Measurements from ENCODE around the gene ALLC.

Gene ALLC

DNA sequence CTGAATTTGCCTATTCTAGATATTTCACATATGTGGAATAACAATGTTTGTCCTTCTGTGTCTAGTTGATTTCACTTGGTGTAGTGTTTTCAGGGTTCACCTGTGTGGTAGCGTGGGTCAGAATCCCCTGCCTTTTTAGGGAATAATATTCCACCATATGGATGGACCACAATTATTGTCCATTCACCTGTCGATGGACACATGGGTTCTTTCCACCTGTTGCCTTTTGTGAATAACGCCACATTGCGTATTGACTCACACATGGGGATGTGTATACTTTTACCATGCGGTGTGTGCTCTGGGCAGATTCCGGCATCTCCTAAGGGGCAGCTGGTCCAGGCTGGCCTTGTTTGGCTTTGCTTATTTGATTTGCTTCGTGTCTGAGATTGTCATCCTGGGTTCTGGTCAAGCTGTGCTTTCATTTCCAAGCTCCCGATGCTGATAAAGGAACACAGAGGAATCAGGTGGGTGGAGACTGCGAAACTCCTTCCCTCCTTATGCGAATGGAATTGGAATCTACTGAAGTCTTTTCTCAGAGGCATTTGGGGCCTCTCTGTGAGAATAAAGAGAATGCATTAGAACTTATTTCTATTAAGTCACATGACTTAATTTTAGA, 18.9 kb upstream of the ALLC start:
- no peak for DNase-seq (ENCODE audit: low read depth in 1 of 2, low spot score in 1 of 2)

DNA sequence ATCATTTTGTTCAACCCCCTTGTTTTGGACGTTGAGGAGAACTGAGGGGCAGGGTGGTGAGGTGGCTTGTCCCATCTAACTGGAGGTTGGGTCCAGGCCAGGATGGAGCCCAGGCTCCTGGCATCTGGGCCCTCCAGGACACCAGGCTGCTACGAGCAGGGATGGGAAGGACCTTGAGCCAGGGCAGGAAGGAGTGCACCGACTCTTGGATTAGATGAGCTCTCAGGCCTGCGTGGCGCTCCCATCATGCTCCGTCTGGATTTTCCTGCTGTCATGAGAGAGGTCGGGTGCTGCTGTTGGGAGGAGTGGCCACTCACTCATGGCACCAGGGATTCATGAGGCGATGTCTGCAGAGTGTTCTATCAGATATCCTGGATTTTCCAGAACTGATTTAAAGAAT, 18.3 kb upstream of the ALLC start:
- DNase-seq (ENCODE audit: low read depth in 1 of 2, low spot score in 1 of 2), result no peak

DNA sequence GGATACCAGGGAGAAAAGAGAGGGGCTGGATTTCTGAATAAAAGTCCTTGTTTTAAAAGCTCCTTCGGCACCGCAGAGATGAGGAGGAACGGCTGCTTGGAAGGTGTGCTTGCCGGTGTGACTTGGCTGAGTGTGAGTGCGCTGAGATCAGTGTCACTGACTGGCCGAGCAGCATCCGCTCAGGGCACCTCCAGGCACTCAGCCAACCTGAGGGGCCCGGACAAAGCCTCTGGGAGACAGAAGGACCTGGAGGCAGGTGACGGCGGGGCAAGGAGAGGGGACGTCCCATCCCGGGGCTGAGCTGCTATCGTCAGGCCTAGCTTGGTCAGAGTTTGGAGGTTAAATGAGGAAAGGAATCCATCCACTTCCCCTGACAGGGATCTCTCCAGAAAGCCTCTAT, 16.8 kb upstream of the ALLC start:
- no peak for DNase-seq (ENCODE audit: low read depth in 1 of 2, low spot score in 1 of 2)

DNA sequence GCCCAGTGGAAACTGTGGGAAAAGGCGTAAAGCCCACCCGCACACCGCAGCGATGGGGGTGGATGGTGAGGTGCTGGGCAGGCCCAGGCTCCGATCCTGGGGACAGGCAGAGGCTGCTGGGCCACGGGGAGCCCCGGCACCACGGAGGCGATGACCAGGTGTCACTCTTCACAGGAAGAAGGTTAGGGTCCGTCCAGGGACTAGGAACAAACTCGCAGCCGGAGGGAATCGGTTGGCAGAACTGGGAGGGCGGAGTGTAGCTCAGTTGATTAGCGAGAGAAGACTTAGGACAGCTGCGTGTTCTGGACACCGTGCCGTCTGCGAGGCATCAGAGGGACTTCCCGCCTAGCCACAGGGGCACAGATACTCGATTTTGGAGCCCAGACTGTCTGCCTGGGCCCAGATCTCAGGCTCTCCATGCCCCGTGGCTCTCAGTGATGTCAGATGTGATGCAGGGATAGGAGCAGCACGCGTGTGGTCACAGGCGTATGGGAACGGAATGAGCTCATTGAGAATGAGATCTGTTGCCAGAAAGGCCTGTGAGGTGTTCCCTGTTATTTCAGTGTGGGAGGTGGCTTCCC, 16.1 kb upstream of the ALLC start:
- DNase-seq (ENCODE audit: low read depth in 1 of 2, low spot score in 1 of 2), result no peak

DNA sequence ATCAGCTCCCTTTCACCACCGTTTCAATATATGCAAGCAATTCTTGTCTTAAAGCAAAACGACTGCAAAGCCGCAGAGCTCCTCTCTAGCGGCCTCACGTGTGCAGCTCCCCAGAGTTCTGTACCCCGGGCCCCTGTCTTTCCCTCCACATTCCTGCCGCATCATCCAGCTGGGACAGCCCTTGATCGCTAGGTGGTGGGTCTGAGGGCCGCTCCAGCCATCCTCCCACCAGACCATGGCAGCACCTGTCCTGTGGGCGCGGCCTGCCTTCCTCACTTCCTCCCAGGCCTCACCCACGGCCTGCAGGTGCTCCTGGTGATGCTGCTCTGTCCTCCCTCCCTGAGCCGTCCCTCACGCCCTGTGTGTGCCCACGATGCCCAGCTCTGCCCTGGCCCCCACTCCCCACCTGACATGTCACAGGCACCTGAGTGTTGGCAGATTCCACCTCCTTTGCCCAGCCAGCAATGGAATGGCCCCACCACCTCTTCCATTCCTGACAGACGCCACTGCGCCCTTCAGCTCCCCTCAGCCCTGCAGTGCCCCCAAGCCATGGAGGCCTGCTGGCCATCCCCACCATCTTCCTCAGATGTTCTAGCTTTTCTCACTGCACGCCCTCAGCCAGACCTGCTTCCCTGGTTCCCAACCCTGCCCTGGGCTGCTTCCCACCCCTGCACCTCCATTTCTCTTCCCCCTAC, 15.3 kb upstream of the ALLC start:
- DNase-seq (ENCODE audit: low read depth in 1 of 2, low spot score in 1 of 2), result no peak

DNA sequence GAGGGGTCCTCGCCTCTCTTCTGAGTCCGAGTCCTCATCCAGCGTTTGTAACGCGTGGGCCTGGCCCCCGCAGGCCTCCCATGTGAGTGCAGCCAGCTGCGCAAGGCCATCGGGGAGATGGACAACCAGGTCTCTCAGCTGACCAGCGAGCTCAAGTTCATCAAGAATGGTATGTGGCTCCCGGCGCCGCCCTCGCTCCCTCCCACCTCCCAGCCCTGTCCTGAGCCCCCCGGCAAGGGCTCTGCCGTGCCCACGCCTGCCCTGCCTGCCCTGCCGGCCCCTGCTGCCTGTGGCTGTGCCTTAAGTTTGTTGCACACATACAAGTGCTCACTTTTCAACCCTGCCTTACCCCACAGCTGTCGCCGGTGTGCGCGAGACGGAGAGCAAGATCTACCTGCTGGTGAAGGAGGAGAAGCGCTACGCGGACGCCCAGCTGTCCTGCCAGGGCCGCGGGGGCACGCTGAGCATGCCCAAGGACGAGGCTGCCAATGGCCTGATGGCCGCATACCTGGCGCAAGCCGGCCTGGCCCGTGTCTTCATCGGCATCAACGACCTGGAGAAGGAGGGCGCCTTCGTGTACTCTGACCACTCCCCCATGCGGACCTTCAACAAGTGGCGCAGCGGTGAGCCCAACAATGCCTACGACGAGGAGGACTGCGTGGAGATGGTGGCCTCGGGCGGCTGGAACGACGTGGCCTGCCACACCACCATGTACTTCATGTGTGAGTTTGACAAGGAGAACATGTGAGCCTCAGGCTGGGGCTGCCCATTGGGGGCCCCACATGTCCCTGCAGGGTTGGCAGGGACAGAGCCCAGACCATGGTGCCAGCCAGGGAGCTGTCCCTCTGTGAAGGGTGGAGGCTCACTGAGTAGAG, 14.4 kb upstream of the ALLC start:
- DNase-seq (ENCODE audit: low read depth in 1 of 2, low spot score in 1 of 2), result no peak

DNA sequence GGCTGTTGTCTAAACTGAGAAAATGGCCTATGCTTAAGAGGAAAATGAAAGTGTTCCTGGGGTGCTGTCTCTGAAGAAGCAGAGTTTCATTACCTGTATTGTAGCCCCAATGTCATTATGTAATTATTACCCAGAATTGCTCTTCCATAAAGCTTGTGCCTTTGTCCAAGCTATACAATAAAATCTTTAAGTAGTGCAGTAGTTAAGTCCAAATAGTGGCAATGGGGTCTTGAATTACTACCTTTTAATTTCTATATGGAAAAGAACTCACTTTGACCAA, 13.8 kb upstream of the ALLC start:
- DNase-seq (ENCODE audit: low read depth in 1 of 2, low spot score in 1 of 2), result no peak

DNA sequence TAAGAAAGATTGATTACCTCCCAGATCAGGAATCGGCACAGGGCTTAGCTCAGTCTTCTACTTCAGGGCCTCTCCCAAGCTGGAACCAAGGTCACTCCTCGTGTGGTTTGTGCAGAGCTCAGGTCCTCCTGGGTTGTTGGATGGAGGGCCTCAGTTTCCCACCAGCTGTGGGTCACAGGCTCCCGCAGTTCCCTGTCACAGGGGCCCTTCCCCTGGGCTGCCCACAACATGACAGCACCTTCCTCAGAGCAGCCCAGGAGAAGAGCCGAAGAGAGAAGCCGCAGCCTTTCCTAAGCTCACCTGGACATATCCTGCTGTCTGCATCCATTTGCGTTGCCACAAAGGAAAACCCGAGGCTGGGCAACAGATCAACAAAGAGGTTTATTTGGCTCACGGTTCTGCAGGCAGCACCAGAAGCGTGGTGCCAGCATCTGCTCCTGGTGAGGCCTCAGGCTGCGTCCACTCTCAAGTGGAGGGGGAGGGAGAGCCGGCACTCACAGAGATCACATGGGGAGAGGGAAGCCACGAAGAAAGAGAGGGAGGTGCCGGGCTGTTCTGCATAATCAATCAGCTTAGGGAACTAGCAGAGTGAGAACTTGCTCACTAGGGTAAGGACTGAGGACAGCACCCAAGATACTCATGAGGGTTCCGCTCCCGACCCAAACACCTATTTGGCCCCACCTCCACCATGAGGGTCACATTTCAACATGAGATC, 13.0 kb upstream of the ALLC start:
- no peak for DNase-seq (ENCODE audit: low read depth in 1 of 2, low spot score in 1 of 2)

DNA sequence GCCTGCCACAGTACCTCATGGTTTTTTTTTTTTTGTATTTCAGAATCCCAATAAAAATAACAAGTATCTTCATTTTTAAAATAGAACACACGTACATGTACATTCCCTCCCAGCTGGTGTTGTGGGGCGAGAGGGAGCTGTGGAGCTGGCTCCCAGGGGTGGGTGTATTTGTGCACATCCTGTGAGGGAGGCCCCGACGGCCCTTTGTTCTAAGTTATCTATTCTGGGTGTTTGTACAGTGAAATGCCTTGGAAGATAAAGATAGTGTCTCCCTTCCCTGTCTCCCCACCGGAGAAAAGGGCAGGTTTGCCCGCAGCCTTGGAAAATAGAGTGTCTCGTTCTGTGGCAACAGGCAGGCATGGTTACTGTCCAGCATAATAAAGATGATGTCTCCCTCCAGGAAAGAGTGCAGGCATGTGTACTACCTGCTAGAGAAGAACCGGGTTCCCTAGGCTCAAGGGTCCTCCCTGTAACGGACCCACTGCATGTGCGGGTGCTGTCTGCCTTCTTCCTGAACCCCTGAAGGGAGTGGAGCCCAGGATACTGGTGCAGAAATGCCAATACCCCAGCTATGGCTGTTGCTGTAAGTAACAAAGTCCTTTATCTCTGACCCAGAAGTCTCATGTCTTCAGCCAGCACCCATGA, 12.1 kb upstream of the ALLC start:
- DNase-seq (ENCODE audit: low read depth in 1 of 2, low spot score in 1 of 2), result no peak

DNA sequence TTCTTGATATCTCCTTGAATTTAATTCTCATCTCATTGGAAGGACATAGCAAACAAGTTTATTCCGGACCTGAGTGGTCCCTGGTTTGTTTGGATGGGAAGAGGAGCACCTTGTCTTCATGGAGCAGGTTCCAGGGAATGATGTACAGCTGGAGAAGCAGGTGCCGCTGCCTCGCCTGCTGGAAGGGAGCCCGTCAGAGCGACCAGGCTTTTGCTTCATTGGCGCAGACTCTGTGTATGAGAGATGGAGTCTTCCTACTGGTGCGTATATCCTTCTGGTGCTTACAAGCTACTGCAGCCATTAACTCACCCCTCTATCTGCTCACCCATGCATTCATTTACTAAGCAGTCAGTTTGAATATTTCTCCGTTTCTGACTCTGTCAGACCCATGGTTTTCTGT, 11.6 kb upstream of the ALLC start:
- no peak for DNase-seq (ENCODE audit: low read depth in 1 of 2, low spot score in 1 of 2)

DNA sequence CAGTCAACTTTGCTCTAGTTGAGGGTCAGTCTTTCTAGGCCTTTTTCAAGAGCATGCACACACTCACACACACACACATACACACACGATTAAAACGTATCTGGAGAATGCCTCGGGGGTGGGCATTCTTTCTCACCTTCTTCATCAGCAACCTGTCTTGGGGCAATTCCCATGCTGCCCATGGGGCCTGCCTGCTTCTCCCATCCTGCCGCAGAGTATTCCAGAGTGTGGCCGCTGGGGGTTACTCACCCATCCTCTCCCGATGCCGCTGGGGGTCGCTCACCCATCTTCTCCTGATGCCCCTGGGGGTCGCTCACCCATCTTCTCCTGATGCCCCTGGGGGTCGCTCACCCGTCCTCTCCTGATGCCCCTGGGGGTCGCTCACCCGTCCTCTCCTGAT, 10.8 kb upstream of the ALLC start:
- DNase-seq (ENCODE audit: low read depth in 1 of 2, low spot score in 1 of 2), result no peak

DNA sequence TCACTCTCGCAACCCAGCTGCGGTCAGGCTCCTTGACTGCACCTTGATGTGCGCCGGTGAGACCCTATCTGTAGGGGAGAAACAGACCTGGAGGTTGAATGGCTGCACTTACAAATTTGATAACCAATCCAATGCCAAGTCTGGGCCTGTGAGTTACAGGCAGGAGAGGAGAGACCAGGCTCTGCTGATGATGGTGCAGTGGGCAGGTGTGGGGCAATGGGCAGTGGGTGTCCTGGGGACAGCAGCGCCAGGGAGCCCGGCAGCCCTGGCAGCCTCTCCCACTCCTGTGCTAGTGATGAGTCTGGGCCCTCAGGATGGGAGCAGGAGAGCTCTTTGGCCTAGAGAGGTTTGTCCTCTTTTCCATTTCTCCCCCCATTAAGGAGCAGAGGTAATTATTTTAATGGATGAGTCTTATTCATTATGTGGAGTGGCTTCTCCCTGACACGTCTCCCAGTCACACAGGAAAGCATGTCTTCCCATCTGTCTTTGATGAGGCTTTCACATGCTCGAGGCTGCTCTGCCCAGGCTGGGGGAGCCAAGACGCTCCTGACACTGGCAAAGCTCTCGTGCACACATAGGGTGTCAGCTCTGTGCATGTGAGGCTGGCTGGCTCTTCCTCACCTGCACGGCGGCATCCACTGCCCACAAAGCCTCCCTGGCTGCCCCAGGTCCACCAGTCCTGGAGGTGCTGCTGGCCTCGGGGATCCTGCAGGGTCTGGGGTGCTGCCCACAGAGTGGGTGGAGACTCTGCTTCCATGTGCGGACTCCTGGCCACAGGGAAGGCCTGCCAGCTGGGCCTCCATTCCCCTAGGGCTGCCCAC, 10.0 kb upstream of the ALLC start:
- no peak for DNase-seq (ENCODE audit: low read depth in 1 of 2, low spot score in 1 of 2)

DNA sequence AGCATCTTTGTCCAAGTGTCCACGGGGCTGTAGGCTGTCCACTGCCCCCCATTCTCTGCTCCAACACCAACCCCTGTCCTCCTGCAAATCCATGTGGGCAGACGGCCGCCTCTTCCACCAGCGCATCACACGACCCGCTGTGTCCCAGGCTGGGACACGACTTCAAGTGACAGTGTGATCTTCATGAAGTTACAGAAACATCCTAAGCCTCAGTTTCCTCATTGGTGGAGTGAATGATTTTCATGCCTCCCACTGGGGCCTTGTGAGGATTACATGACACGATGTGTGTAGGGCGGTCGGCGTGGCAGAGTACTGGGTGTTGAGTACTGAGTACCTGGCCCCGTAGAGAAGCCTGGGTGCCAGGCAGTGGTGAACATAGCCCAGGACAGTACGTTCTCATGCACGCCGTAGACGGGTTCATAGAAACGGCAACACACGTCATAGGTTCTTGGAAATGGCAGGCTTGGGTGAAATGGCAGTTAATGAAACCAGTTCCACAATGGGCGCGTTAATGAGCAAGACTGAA, 9.3 kb upstream of the ALLC start:
- DNase-seq (ENCODE audit: low read depth in 1 of 2, low spot score in 1 of 2), result no peak

DNA sequence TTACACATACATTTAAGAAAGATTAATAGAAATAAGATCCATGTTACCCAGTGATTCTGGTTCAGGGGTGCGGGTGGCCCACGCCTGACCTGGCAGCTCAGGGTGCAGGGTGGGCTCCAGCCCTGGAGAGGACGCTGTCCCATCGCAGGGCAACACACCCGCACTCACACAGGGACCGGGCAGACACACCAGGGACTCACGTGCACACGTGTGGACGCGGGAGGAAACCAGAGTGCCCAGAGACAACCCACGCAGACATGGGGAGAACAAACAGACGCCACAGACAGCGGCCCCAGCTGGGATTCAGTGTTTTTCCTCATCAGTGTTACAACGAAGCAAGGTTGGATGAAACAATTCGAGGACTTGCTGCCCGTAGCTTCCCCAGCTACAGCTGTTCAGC, 8.4 kb upstream of the ALLC start:
- no peak for DNase-seq (ENCODE audit: low read depth in 1 of 2, low spot score in 1 of 2)

DNA sequence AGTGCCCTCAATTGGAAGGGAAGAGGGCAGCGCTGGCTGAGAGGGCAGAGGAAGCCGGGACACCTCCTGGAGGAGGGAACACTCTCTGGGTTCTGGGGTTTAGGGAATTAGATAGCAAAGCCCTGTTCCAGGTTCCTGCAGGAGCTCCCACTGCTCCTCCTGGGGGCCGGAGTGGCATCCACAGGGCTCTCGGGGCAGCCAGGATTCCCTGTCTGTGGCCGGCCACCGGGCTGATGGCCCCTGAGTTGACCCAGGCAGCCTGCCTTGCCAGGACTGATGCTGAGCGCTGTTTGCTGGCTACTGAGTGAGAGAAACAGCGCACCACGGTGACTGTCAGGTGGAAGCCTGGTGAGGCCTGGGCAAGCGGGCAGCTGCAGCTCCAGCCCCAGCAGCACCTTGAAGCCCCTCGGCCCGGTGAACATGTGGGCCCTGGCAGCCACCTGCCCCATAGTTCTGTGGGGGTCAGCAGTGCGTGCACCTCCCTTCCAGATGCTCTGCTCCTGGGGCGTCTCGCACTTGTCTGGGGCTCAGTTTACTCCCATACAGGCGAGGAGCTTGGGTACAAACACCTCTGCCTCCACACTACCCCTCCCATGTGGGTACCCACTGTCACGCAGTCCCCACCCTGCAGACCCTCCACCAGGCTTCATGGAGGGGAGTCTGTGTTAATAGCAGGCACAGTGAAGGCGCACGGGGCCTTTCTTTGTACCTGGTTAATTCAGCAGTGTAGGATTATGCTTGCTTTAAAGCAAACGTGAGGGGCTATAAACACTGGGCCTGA, 7.7 kb upstream of the ALLC start:
- DNase-seq (ENCODE audit: low read depth in 1 of 2, low spot score in 1 of 2), result no peak

DNA sequence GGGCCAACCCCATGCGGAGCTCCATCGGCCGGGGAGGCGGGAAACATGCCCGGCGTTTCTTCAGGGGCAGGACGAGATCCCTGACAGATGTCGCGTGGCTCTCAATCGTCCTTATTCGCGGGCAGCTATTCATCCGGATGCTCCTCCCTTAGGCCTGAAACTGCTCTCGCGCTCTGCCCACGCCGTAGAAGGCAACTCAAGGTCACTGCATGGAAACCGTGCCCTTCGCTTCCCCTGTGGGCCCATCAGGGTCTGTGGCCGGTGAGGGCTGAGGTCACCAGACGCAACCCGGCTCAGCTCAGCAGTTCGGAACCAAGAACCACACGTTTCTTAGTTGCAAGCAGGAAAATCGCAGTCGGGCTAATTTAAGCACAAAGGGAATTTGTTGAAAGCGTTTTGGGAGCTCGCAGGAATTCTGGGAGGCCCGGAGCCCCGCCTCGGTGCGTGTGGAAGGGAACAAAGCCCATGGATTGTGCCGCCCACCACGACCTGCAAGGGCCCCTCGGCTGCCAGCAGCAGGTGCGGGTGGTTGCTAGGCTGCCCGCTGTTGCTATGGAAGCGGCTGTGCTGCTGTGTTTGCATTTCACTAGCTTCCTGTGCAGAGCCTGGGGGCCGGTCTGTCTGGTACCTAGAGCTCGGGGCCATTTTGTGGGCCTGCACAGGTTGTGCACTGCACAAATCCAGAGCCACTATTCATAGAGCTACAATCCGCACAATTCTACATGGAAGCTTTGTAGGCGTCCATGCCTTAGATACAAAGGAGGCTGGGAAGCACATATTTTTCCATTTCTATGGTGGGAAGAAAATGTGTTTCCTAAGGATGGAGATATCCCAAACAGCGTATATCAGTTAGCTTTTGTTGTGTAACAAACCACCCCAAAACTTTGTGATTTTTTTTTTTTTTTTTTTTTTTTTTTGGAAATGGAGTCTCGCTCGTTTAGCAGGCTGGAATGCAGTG, 6.0 kb upstream of the ALLC start:
- peak; percentile 16 to 22 for DNase-seq (ENCODE audit: low read depth in 1 of 2, low spot score in 1 of 2)

DNA sequence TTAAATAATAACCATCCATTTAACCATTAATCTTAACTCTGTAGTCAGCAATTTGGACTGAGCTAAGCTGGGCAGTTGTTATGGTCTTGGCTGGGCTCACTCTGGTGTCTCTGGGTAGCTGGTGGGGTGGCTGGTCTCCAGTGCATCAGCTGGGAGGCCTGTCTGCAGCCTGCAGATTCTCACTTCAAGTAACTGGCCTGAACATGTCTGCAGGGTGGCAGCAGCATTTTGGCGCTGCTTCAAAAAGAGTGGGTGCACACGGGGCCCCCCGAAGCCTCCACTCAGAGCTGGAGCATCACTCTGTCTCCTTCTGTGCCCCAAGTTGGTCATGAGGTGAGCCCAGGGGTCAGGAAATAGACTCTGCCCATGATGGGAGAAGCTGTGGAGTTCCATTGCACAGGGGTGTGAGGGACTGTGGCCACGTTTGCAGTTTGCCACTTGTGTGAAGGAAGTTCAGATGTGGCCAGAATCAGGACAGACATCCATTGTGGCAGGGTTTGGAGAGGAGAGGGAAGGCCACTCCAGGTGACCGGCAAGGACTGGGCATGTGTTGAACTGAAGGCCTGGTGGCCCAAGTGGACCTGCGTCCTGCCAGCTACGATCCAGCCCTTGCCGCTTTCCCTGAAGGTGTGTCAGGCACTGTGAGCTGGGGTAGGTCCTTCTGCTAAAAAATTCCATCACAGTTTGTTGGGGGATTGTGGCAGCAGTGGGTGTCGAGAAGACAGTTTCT, 4.9 kb upstream of the ALLC start:
- no peak for DNase-seq (ENCODE audit: low read depth in 1 of 2, low spot score in 1 of 2)
